Neuronal stem cell (in vitro differentiated cells): ENCODE results near the gene MRPL34.

Experiments
- DNase-seq: peaks from one replicate; pipeline ENCODE4 v3.0.0-alpha.2; 2013; ENCODE audit warnings: low spot score
- H2AFZ ChIP-seq: one replicate; pipeline ENCODE4 v1.6.1; 2013; ENCODE audit warnings: mild to moderate bottlenecking, low read length, inconsistent platforms
- H2AK5ac ChIP-seq: 2 replicates; pipeline ENCODE4 v1.6.1; 2013; ENCODE audit warnings: low read depth, mild to moderate bottlenecking, inconsistent platforms, low read length, moderate library complexity, mixed read lengths
- H2BK120ac ChIP-seq: 2 replicates; pipeline ENCODE4 v1.6.1; 2013; ENCODE audit warnings: low read depth, mild to moderate bottlenecking, inconsistent platforms, low read length, moderate library complexity, mixed read lengths
- H2BK12ac ChIP-seq: one replicate; pipeline ENCODE4 v1.6.1; 2013; ENCODE audit warnings: low read length, inconsistent platforms
- H2BK15ac ChIP-seq: 2 replicates; pipeline ENCODE4 v1.6.1; 2013; ENCODE audit warnings: mild to moderate bottlenecking, low read length, inconsistent platforms, mixed read lengths
- H2BK5ac ChIP-seq: one replicate; pipeline ENCODE4 v1.6.1; 2013; ENCODE audit warnings: inconsistent platforms, mild to moderate bottlenecking, low read length, moderate library complexity
- H3K14ac ChIP-seq: one replicate; pipeline ENCODE4 v1.6.1; 2013; ENCODE audit warnings: low read length, inconsistent platforms
- H3K18ac ChIP-seq: 2 replicates; pipeline ENCODE4 v1.6.1; 2013; ENCODE audit warnings: low read length, inconsistent platforms
- H3K23ac ChIP-seq: 2 replicates; pipeline ENCODE4 v1.6.1; 2013; ENCODE audit warnings: low read depth, mild to moderate bottlenecking, mixed read lengths, low read length, inconsistent platforms; ENCODE audit not compliant: poor library complexity
- H3K27ac ChIP-seq: replicated peaks from 3 replicates; pipeline ENCODE4 v1.5.1; 2013; ENCODE audit warnings: low read length, inconsistent platforms
- H3K27me3 ChIP-seq, 3 experiments: 2 replicates each; pipeline ENCODE4 v1.6.1; 2013; ENCODE audit warnings: low read length in 3 of 3, mild to moderate bottlenecking in 2 of 3, inconsistent platforms in 1 of 3, low read depth in 1 of 3, mixed read lengths in 1 of 3, moderate library complexity in 1 of 3; ENCODE audit not compliant: control insufficient read depth in 3 of 3, insufficient read depth in 3 of 3
- H3K36me3 ChIP-seq, 2 donors: replicated peaks in 1 of 2; 2 replicates each; pipeline ENCODE4 v1.6.1; 2013; ENCODE audit warnings: low read length in 2 of 2; ENCODE audit not compliant: control insufficient read depth in 2 of 2, insufficient read depth in 2 of 2
- H3K4ac ChIP-seq: 2 replicates; pipeline ENCODE4 v1.6.1; 2013; ENCODE audit warnings: inconsistent platforms, mild to moderate bottlenecking, low read length, moderate library complexity
- H3K4me1 ChIP-seq, 2 donors: 1 replicate in 1 of 2; 2 replicates in 1 of 2; pipeline ENCODE4 v1.6.1; 2013; ENCODE audit warnings: low read length in 2 of 2, low read depth in 1 of 2; ENCODE audit not compliant: control insufficient read depth in 2 of 2, insufficient read depth in 1 of 2
- H3K4me2 ChIP-seq: one replicate; pipeline ENCODE4 v1.6.1; 2013; ENCODE audit warnings: mild to moderate bottlenecking, low read length, inconsistent platforms; ENCODE audit not compliant: insufficient read depth, poor library complexity, severe bottlenecking
- H3K4me3 ChIP-seq, 2 donors: 2 replicates each; pipeline ENCODE4 v1.5.1; 2013; ENCODE audit warnings: low read length in 2 of 2, mild to moderate bottlenecking in 2 of 2, inconsistent platforms in 1 of 2, moderate library complexity in 1 of 2
- H3K79me1 ChIP-seq: one replicate; pipeline ENCODE4 v1.6.1; 2013; ENCODE audit warnings: low read depth, mild to moderate bottlenecking, inconsistent platforms, low read length, moderate library complexity
- H3K9ac ChIP-seq: one replicate; pipeline ENCODE4 v1.6.1; 2013; ENCODE audit warnings: mild to moderate bottlenecking, low read depth, low read length, inconsistent platforms; ENCODE audit not compliant: poor library complexity
- H3K9me3 ChIP-seq, 2 donors: replicated peaks in 1 of 2; 2 replicates each; pipeline versions ENCODE3 to v1.6.1; 2013; ENCODE audit warnings: low read length in 2 of 2, mild to moderate bottlenecking in 2 of 2, inconsistent platforms in 1 of 2, low read depth in 1 of 2, mixed read lengths in 1 of 2, moderate library complexity in 1 of 2; ENCODE audit not compliant: control insufficient read depth in 2 of 2, insufficient read depth in 1 of 2
- H4K8ac ChIP-seq: one replicate; pipeline ENCODE4 v1.6.1; 2013; ENCODE audit warnings: low read depth, mild to moderate bottlenecking, inconsistent platforms, low read length, moderate library complexity
- H4K91ac ChIP-seq: one replicate; pipeline ENCODE4 v1.6.1; 2013; ENCODE audit warnings: low read length, low read depth, mild to moderate bottlenecking, inconsistent platforms; ENCODE audit not compliant: poor library complexity
- WGBS, 2 donors: extraction: QIAGEN DNeasy Blood & Tissue Kit; methylation state at CpG; one replicate each; pipeline ENCODE4 v1.1.7; 2013; ENCODE audit warnings: missing lambda C conversion rate in 2 of 2, mixed read lengths in 1 of 2; ENCODE audit not compliant: insufficient read length in 2 of 2, insufficient replicate concordance in 1 of 2; ENCODE audit errors: extremely low coverage in 2 of 2; 5-methylcytosine and 5-hydroxymethylcytosine counted together

Gene MRPL34

GRCh38 chr19:17353386-17353785 is 47.7 kb downstream of the MRPL34 start:
- H3K4me2 ChIP-seq = no peak overlapping the region
- no peak overlapping the region for H2BK120ac ChIP-seq
- no peak overlapping the region for H2BK5ac ChIP-seq
- no peak overlapping the region for H3K9ac ChIP-seq
- H3K23ac ChIP-seq = no peak overlapping the region
- peak overlapping the region; percentile 76 for H2AK5ac ChIP-seq
- H4K91ac ChIP-seq = no peak overlapping the region
- H3K27me3 ChIP-seq = no peaks in the 10 kb centered on the region
- no peaks in the 10 kb centered on the region for H3K36me3 ChIP-seq
- no CpG with 5 or more reads among the region's 8 CpGs for WGBS, 2 donors
- peaks cover 2 to 4% of the 10 kb centered on the region in 2 donors for H3K4me1 ChIP-seq
- peak overlapping the region; percentile 78 for H2AFZ ChIP-seq
- H3K14ac ChIP-seq = no peak overlapping the region
- H3K4ac ChIP-seq = no peak overlapping the region
- H2BK12ac ChIP-seq = no peak overlapping the region
- H2BK15ac ChIP-seq = peak overlapping the region; percentile 82
- H3K4me3 ChIP-seq = no peak overlapping the region
- no peak overlapping the region for H4K8ac ChIP-seq
- no peak overlapping the region for H3K18ac ChIP-seq
- peak overlapping the region; percentile 4 for H3K27ac ChIP-seq
- no peaks in the 10 kb centered on the region for H3K79me1 ChIP-seq
- DNase-seq = no peak
- H3K9me3 ChIP-seq = no peaks in the 10 kb centered on the region
